Measurements from ENCODE around the gene CENPM. TPM values are rescaled to one million over a fixed set of nuclear protein-coding genes. Genes with fewer than 3 reads are reported as not detected.

CENPM gene, protein sequence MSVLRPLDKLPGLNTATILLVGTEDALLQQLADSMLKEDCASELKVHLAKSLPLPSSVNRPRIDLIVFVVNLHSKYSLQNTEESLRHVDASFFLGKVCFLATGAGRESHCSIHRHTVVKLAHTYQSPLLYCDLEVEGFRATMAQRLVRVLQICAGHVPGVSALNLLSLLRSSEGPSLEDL
- polyA plus RNA-seq (2012; ENCODE audit: missing spikeins), result 31.4 TPM

DNA sequence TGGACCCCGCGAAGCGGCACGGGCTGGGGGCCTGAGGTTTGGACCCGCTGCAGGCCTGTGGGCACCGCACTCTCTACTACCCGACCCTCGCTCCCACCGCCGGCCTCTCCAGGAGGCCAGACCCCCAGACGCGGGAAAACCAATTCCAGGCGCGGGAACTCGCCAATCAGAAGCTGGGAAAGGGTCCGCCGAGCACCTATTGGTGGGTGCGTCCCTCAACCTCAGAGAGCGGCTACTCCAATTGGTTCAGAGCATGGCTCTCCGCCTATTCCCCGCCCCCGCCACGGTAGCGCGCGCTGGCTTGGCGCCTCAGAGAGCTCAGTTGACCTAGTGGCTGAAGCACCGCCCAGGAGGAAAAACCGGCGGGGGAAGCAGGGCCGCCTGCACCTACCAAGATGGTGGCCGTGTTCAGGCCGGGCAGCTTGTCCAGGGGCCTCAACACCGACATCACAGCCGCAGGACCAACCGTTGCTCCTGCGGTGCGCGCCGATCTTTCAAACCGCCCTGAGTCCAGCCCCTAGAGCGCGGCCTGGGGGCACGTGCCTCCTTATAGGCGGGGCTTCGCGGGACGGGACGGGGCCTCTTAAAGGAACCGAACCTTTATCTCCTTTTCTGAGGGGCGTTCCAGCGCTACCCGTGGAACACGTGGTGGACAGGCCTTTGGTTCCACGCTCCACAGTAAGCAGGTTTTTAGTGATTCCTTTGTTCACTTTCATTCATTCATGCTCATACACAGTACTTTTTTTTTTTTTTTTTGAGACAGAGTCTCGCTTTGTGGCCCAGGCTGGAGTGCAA is at the start of gene CENPM:
TSS of gene CENPM (minus strand) at position 524 of the 795 bp plus-strand sequence. CDS start at position 448, 76 bp downstream.
- DNase-seq (ENCODE audit: insufficient read length), result peak; percentile 79
- peak; percentile 59 for TF ChIP-seq POLR2A (IDR thresholded peaks at IDR 0.05; ENCODE audit: low read depth, low read length)
- TF ChIP-seq POLR2AphosphoS5 (IDR thresholded peaks at IDR 0.05; ENCODE audit: low read depth, low read length), result peak; percentile 70
- peak; percentile 15; the same call in 1 of the 2 replicates for TF ChIP-seq TAF1 (IDR thresholded peaks at IDR 0.05; ENCODE audit: borderline replicate concordance, low read depth, low read length)
- peak; percentile 99 for FAIRE-seq

DNA sequence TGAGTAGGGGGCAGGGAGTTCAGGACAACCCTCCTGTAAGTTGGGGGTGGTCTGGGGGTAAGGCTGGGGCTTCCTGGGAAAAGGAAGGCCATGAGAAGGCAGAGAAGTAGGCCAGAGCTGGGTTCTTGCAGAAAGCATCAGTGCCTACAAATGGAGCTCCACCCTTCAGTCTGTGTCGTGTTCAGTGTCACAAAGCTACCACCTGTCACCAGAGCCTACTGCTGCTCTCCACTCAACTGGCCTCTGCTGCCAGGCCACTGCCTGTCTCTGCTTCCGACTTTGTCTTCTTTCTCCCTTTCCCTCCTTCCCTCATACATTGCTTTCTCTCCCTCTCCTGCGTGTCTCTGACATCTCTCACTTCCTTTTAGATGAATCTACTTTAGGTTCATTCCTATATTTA is 48.3 kb upstream of the CENPM start:
- TF ChIP-seq TAF1 (IDR thresholded peaks at IDR 0.05; ENCODE audit: borderline replicate concordance, low read depth, low read length) (no peak), POLR2AphosphoS5 (IDR thresholded peaks at IDR 0.05; ENCODE audit: low read depth, low read length) (no peak), POLR2A (IDR thresholded peaks at IDR 0.05; ENCODE audit: low read depth, low read length) (no peak)
- DNase-seq (ENCODE audit: insufficient read length) (no peak), FAIRE-seq (peak; percentile 82)

DNA sequence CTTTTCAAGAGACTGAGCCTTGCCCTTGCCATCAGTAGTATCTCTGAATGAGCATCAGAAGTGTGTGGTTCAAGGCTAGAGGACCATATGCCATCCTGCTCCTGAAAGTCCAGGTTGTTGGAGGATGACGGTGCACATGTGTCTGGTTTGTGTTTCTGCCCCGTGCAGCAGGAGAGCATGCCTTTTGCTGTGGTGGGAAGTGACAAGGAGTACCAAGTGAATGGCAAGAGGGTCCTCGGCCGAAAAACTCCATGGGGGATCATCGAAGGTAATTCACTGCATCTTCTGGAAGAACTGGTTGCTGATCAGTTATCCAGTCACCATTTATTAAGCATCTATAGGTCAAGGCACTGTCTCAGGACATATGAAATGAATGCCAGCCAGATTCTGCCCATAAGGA is 45.5 kb upstream of the CENPM start:
- TF ChIP-seq POLR2A (IDR thresholded peaks at IDR 0.05; ENCODE audit: low read depth, low read length) (no peak), TAF1 (IDR thresholded peaks at IDR 0.05; ENCODE audit: borderline replicate concordance, low read depth, low read length) (no peak)
- peak; percentile 9 for FAIRE-seq
- no peak for DNase-seq (ENCODE audit: insufficient read length)

DNA sequence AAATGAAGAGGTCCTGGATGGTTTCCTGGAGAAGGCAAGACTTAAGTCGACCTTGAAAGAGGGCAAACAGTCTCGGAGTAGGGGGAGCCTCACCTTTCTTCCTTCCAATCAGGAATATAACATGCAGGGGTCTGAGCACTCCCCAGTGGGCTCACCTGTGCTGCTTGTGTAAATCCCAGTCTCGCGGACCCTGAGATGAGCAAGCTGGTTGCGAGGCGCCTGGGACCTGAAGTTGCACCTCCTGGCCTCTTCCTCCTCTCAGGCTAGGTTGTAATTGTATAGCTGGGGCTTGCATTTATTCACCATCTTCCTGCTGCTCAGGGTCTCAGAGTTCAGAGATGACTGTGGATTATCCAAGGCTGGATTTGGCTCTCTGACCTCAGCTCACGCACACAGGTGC is 44.2 kb upstream of the CENPM start:
- TF ChIP-seq POLR2AphosphoS5 (IDR thresholded peaks at IDR 0.05; ENCODE audit: low read depth, low read length) (no peak), POLR2A (IDR thresholded peaks at IDR 0.05; ENCODE audit: low read depth, low read length) (no peak), TAF1 (IDR thresholded peaks at IDR 0.05; ENCODE audit: borderline replicate concordance, low read depth, low read length) (no peak)
- FAIRE-seq (no peak), DNase-seq (ENCODE audit: insufficient read length) (no peak)

DNA sequence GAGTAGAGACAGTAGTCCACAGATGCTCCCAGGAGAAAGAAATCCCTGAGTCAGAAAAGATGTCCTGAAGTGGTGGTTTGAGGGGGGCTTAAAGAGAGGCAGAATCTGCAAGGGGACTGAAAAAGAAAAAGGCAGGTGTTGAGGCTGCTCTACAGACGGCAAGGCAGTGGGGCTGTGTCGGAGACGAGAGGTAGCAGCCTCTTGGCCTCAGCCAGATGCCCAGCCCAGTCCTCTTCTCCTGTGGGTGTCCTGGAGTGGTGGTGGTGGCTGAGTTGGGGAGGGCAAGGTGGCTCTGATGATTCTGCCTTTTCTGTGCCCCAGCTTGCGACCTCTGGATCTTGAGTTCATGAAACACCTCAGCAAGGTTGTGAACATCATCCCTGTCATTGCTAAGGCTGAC is 42.3 kb upstream of the CENPM start:
- DNase-seq (ENCODE audit: insufficient read length) (no peak), FAIRE-seq (no peak)
- TF ChIP-seq TAF1 (IDR thresholded peaks at IDR 0.05; ENCODE audit: borderline replicate concordance, low read depth, low read length) (no peak), POLR2AphosphoS5 (IDR thresholded peaks at IDR 0.05; ENCODE audit: low read depth, low read length) (no peak)

DNA sequence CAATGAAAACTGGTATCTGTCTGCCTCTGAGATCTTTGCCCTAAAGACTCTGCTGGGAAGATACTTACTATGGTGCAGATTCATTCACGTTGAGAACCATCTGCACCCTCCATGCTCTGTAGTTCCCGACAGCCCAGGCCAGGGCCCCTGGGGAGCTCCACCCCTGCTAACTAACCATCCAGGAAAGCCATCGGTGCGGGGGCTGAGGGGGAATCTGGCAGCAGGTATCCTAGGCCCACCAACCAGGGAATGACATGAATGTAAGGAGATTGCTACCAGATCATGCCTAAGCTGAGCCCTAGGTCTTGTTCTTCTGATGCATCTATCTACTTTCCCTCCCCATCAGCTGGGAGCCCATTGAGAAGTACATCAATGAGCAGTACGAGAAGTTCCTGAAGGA is 40.3 kb upstream of the CENPM start:
- DNase-seq (ENCODE audit: insufficient read length), result no peak
- TF ChIP-seq TAF1 (IDR thresholded peaks at IDR 0.05; ENCODE audit: borderline replicate concordance, low read depth, low read length) (no peak), POLR2AphosphoS5 (IDR thresholded peaks at IDR 0.05; ENCODE audit: low read depth, low read length) (no peak), POLR2A (IDR thresholded peaks at IDR 0.05; ENCODE audit: low read depth, low read length) (no peak)
- FAIRE-seq, result no peak

DNA sequence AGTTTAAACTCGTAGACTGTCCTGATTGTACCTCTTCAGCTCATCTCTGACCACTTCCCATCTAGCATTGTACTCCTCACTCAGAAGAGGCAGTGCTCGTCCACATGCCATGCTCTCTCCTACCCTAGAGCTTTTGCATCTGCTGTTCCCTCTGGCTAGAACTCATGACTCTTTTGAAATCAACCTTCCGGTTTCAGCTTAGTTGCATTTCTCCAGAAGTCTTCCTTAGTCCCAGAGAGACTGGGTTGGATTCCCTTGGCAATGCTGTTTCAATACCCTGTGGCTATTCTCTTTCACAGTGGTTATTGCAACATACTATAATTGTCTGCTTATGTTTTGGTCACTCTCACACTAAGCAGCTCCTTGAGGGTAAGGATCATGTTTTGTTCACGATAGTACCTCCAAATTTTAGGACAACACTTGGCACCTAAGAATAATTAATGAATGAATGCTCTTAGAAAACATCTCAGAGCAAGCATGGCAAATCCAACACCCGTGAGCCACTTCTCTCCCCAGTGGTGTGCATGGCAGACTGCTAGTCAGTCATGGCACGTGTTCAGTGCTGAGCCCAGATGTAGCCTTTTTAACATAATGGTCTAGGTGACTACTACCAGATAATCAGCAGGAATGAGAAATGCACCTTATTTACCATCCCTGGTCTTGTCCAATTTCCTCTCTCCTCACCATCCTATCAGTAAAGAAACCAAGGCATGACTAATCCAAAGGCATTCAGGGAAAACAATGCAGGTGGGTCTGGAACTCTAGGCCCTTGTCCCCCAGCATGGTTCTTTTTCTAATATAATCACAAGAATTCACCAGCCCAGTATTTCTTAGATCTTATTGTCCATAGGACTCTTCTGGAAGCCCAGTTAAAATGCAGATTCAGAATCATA is 36.8 kb upstream of the CENPM start:
- TF ChIP-seq POLR2AphosphoS5 (IDR thresholded peaks at IDR 0.05; ENCODE audit: low read depth, low read length), result no peak
- peak; percentile 56 for FAIRE-seq
- no peak for DNase-seq (ENCODE audit: insufficient read length)

DNA sequence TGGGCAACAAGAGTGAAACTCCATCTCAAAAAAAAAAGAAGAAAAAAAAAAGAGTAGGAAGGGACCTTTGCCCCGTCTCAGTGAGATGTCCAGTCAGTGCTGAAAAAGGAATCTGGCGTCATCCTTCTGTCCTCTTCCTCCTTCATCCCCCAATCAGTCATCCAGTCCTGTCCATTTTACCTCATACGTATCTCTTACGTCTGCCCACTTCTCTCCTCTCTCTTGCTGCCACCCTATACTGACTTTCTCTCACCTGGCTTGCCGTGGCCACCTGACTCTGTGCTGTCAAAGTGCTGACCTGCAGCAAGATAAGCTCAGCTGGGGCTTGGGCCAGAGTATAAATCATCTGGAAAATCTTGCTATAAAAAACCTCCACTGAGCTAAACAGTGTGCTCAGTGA is 35.9 kb upstream of the CENPM start:
- FAIRE-seq (no peak), DNase-seq (ENCODE audit: insufficient read length) (no peak)
- no peak for TF ChIP-seq TAF1 (IDR thresholded peaks at IDR 0.05; ENCODE audit: borderline replicate concordance, low read depth, low read length)
- no peak for TF ChIP-seq POLR2A (IDR thresholded peaks at IDR 0.05; ENCODE audit: low read depth, low read length)
- no peak for TF ChIP-seq POLR2AphosphoS5 (IDR thresholded peaks at IDR 0.05; ENCODE audit: low read depth, low read length)

DNA sequence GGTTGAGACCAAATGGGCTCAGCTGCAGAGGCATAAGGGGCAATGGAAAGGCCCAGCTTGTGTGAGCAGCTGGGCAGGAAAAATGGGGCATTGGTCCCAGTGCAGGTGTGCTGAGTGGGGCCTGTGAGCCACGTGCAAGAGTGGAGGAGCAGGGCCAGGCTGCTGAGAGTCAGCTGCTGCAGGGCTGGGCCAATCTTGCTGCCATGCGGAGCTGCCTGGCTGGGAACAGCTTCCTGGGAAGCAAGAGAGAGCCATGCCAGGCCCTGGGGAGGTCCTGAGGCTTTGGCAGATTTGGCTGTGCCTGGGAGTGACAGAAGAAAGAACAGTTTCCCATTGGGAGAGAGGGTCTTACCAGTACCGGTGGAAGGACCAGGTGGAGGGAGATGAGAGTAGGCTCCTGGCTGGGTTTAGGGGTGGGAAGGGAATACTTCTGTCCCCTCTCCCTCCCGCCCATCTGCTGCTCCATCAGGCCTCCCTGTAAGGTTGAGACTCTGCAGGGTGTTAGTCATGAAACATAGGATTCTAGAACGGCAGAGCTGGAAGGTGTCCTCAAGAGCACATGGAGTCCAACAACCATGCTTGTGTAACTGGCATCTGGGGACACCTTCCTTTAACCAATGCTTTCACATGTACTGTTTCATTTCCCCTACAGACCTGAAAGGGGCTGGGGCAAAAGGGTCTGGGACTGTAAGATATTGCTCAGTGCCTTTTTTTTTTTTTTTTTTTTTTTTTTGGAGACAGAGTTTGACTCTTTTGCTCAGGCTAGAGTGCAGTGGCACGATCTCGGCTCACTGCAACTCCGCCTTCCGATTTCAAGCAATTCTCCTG is 32.7 kb upstream of the CENPM start:
- TF ChIP-seq POLR2A (IDR thresholded peaks at IDR 0.05; ENCODE audit: low read depth, low read length) (no peak), TAF1 (IDR thresholded peaks at IDR 0.05; ENCODE audit: borderline replicate concordance, low read depth, low read length) (no peak), POLR2AphosphoS5 (IDR thresholded peaks at IDR 0.05; ENCODE audit: low read depth, low read length) (no peak)
- DNase-seq (ENCODE audit: insufficient read length), result no peak
- FAIRE-seq, result no peak

DNA sequence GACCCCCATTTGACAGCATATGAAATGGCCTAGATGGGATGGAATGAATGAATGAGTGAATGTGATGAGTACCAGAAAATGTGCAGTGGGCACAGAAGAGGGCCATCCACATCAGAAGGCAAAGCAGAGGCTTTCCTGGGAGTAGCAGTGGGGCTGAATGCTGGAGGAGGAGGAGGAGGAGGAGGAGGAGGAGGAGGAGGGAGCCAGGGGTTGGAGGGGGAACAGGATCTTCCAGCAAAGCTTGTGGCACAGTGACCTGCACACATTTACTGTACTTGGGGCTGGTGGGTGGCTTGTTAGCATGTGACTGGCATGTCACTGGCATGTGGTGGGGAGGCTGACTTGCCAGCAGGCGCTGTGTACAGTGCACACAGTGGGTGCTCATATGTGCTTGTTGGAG is 31.8 kb upstream of the CENPM start:
- FAIRE-seq (no peak), DNase-seq (ENCODE audit: insufficient read length) (no peak)
- no peak for TF ChIP-seq POLR2AphosphoS5 (IDR thresholded peaks at IDR 0.05; ENCODE audit: low read depth, low read length)

DNA sequence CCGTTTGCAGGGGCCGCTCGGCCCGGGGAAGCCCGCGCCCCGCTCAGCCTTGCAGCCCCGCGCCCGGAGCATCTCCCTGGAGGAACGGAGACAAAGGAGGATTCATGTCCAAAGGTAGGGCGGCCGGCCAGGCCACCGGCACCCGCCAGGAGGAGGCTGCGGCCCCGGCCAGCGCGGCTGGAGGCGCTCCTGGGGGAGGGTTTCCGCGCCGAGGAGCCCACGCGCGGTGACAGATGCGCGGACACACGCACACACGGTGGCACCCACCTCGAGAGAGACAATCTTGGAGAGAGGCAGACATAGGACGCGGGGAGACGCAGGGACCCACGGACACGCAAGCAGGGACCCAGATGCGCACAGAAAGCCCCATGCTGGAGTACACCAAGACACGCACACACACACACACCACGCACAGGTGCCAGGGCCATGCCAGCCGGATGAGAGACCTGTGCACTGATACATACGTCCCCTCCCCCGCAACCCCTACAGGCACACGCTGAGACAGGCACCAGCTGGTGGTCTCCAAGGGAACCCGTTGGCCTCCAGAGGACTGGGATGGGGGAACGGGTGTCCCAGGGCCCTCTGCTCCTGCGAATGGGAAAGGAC is 30.1 kb upstream of the CENPM start:
- TF ChIP-seq TAF1 (IDR thresholded peaks at IDR 0.05; ENCODE audit: borderline replicate concordance, low read depth, low read length) (no peak), POLR2A (IDR thresholded peaks at IDR 0.05; ENCODE audit: low read depth, low read length) (no peak), POLR2AphosphoS5 (IDR thresholded peaks at IDR 0.05; ENCODE audit: low read depth, low read length) (no peak)
- DNase-seq (ENCODE audit: insufficient read length) (no peak), FAIRE-seq (no peak)
